DMS 273 treated with DMSO at 0.1 percent for 48 hours (cell line): ENCODE data around the gene MAPRE2.
"Not testable (repeated sequence)": the region's sequence is repeated elsewhere in the genome, so short reads cannot be mapped to it uniquely, and the experiment has no call there.

ENCODE experiments used
- DNase-seq: peaks from one replicate; lab custom pipeline; 2025; lab: John Stamatoyannopoulos, UW

Gene MAPRE2

DNA sequence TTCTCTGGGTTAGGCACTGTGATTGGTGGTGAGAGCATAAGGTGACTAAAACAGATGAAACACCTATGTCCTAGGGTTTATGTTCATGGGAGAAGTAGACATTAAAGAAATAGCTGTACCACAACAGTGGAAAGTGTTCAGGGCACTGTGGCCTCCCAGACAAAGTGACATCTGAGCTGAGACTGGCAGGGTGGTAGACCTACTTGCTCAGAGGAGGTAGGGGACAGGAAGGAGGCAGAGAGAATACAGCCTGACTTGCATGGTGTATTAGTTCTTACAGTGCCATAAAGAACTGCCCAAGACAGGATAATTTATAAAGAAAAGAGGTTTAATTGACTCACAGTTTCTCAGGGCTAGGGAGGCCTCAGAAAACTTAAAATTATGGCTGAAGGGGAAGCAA lies 82.6 kb downstream of the MAPRE2 start:
- no peak for DNase-seq

DNA sequence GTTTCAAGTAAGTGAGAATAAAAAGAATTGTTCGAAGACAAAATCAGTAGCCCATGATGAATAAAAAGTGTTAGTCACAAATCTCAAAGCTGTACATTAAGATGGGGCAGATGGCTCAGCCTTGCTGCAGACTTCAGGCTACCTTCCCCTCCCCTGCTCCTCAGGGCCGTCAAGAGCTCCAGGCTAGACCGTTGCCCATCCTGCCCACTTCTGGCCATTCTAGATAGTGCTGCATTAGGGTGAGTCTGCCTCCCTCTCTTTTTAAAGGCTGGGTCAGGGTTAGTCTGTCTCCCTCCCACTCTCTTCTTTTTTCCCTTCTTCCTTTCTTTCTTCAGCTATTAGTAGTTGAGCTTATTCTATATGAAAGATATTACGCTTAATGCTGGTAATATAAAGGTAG lies 86.0 kb downstream of the MAPRE2 start:
- no peak for DNase-seq

DNA sequence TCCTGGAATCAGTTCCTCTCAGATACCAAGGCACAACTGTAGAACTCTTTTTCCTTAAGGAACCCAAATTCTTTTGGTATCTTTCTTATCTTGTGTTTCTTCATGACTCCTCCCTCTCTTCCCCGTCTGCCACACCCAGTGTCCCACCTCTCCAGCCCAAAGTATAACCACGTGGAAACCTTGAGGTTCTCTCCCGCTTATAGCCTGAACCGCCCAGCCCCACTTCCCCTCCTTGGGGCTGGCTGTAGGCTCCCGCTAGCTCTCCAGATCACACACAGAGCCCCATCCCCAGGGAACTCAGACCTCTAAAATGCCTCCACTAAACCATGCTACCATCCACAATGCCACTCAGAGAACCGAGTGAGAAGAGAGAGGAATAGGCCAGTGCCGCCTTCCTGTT lies 87.5 kb downstream of the MAPRE2 start:
- no peak for DNase-seq

DNA sequence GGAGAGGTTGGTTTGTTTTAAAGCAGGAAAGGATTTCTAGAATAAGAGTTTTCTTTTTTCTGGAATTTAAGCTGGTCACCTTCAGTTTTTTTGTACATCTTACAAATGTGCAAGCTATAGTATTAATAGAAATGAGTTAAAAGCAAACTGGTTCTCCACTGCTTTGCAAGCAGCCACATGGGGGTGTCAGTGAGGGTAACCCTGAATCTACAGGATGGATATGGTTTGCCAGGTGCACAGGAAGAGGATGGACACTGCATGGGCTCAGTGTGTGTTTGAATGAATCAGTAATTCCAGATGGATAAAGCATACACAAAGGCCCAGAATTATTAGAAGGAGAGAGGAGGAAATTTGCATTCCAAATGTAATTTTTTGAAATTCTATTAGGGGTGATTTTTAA lies 89.0 kb downstream of the MAPRE2 start:
- DNase-seq, result no peak

DNA sequence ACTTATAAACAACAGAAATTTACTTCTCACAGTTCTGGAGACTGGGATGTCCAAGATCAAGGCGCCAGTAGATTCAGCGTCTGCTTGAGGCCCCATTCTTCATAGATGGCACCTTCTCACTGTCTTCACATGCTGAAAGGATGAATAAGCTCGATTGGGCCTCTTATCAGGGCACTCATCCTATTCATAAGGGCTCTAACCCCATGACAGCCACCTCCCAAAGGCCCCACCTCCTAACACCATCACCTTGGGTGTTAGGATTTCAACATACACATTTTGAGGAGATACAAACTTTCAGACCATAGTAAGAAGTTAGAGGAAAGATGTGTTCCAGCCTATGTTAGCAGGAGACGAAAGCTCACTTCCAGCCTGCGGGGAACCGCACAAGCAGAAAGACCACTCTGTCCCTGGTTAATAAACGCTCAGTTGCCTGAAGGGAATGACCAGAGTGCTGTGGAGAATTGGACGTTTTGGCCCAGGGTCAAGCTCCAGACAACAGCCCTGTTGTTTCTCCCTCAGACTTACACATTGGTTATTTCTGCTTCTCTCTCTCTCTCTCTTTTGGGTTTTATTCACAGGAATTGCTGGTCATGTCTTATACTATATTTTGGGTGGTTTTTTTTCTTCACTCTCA lies 90.3 kb downstream of the MAPRE2 start:
- no peak for DNase-seq

DNA sequence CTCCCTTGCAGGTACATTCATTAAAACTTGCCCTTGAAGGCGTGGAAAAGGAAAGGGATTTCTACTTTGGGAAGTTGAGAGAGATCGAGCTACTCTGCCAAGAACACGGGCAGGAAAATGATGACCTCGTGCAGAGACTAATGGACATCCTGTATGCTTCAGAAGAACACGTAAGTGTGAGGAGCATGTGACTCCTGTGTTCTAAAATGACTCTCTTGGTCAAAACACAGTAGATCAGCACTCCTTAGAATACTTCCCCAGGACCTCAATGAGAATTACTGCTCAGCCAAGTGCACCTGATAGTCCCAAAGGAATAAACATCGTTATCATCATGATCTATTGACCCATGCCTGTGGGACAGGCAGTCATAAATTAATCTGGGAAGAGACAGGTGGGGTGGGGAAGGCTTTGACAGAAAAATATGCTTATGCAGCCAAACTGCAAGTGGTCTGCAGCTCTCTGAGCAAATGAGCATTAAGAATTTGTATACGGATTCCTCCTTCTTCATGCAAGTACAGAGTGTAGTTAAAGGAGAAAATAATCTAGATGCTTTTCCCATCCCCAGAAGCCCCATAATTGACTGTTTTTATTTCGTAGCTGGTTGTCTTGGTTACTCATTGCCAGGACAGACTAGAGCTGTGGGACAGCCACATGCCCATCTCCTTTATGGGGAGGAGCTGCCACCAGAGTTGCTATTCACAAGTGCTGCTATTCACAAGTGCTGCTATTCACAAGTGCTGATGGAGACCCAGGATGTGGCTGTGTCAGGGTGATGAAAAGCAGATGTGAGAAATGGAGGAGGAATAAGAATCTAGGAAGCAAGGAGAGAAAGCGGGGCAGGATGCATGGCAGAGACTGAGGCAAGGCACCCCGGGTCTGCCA lies 91.0 kb downstream of the MAPRE2 start:
- DNase-seq, result no peak

DNA sequence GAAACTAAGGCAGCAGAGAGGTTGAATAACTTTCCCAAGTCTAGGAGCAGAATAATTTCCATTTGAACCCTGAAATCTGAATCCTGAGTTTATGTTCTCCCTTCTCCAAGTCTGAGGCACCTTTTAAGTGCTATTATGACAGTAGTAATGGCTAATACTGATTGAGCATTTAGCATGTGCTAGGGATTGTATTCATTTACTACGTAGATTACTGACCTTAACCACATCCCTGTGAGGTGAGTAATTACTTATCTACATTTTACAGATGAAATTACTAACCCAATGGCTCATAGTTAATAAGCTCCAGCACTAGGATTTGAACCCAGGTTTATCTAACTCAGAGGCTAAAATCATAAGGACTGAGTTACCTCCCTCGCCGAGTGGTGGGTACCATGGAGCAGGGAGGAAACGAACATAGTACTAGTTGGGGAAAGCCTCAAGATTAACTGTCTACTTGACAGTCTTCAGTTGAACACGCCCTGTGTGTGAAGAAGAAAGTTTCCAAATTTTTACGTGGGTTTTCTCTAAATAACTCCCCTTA lies 93.0 kb downstream of the MAPRE2 start:
- DNase-seq, result no peak

DNA sequence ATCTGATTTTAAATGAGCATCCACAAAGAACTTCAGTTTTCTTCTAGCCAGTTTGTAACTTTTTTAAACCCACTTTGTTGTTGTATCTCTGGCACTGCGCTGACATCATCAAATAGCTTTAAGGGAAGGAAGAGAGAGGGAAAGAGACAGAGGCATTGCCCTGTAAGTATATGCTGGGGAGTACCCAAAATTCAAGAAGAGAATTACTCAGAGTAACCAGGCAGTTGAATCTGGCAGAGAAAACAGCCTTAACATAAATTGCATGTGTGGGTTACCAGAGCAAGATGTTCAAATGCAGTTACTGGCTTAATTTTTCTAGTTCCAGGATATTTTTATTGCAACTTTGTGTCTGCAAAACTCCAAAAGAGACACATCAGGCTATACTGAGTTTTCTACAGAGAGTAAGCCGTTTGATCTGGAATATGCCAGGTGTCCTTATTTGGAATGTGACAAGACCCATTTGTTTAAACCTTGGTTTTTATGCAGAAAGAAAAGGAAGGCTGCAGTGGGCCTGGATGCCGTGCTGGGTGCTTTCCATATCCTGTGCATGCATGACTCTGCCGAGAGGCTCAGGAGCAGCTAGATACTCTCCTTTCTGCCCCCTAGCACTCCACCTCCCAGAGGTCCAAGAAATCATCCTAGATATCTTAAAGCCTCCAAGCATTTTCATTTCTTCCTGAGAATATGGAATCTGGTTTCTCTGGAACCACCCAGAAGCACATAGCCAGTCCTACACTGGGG lies 93.7 kb downstream of the MAPRE2 start:
- DNase-seq, result no peak

DNA sequence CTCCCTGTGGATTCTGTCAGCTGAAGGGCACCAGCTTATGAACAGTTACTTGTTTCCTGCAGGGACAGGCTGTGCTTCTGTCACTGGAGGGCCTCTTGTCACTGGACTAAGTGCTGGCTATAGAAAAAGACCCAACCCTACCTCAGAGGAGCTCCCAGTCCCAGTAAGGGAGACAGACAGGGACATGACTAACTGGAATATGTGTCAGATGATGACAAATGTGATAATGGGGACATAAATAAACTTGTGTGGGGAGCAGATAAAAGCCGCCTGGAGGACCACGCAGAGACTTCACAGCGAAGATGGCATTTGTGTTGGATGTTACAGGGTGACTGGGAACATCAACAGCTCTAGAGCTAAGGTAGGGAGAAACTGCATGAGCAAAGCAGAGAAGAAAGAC lies 95.0 kb downstream of the MAPRE2 start:
- no peak for DNase-seq

DNA sequence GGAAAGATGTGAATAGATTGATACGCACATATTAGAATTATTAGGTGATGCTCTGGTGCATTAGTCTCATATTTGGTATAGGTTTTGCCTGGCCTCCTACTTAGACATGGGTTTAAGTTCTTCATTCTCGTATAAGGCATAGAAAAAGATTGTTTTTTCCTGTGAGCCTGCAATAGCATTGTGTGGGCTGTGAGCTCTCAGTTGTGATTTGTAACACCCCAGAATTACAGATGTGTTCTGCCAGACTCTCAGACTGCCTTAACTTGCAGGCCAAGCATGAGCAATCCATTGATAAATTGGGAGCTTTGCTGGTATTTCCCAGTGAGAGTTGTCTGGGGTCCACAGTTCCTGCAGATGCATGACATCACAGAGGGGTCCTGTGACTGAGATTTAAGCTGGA lies 95.7 kb downstream of the MAPRE2 start:
- DNase-seq, result no peak

DNA sequence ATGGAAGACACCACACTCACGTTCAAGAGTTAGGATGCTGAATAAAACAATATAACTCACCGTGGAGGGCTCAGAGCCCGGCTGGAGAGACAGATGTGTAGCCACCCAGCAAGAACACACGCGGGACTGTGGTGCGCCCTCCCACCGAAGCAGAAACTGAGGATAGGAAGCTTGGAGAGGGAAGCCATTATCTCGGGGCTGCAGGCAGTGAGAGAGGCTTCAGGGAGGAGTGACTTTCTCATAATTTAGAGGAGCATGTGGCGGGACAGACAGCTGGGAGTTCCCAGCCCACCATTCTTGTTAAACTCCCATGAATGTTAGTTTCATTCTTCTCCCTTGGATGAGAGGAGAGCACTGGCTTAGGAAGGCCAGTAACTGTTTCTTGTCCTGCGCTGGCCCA lies 96.4 kb downstream of the MAPRE2 start:
- no peak for DNase-seq

DNA sequence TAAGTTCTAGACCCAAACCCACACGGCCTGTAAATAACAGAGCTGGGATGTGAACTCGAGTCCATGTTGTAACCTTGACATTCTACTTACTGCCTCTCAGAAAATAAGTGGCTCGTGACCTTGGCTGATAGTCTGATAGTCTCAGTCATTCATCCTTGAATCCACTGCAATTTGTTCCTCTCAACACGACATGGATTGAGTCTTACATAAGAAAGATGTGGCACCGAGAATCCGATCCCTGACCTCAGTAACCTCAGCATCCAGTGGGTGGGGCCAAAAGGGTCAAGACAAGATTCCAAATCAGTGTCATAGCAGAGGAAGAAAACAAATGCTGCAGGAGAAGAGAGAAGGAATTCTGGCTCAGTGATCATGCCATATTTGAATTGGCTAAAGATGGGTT lies 97.6 kb downstream of the MAPRE2 start:
- DNase-seq, result no peak

DNA sequence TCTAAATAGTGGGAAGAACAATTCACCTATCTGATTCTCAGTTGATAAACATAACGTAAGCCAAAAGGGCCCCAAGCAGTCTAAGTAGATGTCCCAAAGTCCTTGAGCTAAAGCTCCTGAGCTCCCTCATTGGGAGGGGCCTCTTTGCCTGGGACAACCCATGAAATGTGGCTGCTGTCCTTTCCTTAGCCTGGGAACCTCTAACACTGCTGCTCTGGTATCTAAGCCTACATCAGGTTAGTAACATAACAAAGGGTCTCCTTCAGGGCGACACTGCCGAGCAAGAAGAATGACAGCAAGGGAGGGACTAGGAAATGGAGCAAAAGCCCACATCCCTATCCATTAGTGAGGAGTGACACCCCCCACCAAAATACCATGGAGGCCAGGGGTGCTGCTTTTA lies 98.3 kb downstream of the MAPRE2 start:
- no peak for DNase-seq

DNA sequence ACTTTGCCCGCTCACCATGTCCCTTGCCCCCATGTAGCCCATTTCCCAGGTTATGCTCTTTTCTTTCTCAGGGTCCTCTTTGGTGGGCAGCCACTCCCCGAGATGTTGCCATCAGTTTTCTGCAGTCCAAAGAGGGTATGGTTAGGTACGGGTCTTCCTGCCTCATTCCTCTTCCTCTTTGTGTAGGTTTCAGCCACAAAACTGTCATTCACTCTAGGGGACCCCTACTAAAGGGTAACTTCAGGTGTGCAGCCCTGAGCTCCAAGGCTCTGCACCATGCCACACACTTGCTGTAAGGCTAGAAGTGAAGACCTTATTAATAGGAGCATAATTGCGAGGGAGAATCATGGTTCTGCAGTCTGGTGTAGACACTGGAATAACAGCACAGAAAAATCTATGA lies 99.9 kb downstream of the MAPRE2 start:
- no peak for DNase-seq

DNA sequence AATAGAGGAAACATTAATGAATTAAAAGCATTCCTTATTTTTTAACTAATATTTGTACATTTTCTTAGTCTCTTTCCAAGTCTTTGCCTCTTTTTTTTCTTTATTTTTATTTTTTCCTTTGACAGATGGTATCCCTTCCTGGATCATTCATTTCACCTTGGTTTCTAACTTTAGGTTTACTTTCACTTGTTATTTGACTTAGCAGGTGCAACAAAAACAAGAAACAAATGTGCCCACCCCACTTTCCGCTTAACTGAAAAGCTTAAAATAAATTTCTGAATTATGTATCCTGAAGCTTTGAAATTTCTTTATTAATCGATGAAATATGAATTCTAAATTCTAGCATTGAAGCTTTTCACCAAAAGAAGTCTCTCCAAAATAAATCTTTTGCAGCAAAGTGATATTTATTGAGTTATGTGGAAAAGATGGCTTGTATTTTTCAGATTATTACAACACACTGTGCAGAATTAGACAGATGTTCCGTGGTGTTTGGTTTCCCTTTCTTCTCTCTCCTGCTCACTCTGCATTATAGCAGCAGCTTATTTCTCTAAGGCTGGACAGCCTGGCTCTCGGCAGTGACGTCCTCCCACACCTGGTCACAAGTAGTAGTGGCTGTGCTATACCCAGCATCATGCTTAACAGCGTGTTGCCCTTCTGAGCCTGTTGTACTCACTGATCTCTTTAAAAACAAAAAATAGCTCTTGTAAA lies 100.5 kb downstream of the MAPRE2 start:
- no peak for DNase-seq

DNA sequence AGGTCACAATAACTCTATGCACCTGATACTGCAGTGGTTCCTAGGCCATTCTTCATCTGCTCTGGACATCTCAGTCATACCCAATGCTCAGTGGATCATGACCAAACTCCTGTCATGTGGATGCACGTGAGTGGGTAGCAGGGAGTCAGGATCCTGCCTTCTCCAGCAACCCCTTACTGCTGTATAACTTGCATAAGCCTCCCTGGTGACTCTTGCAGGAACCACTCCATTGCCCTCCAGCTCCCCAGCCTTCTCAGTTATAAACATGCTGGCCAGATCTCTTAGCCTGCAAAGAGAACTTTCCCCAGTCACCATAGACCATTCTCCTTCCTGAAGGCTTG lies 101.0 kb downstream of the MAPRE2 start:
- DNase-seq, result no peak

DNA sequence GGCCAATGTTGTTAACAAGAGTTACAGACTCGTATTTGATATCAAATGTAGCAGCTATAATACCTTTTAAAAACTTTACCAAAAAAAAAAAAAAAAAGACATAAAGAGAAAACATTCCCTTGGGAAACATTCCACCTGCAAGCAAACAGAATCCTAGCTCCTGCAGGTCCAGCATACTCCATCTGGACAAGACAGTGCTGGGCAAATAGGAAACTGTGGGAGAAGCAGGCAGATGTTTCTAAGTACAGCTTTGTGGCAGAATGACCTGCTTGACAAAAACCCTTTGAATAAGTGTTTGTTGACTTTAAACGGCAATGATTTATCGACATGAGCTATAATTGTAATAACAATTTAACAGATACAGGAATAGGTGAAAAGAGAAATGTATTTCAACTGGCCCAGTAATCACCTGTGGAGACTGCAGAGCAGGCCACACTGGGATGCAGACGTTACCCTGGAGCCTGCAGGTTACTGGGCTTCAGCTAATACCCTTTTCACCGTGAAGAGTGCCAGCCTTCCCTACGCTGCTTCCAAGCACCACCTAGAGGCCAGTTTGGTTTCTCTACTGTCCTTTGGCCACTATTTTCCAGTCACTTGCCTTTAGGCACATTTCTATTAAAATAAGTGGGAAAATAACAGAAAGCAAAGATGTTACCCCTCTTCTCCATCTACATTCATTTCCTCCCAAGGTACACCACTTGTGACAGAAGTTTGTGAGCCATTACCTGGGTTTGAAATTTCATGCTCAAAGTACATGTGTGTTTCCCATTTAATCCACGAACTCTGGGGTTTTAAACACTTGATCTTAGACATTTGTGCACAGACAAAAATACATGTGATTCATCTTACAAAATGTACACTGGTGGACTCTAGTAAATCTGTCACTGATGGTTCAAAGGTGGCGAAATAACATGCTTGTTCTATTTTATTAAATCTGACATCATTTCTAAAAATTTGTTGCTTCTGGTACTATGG lies 102.7 kb downstream of the MAPRE2 start:
- peak; percentile 16 for DNase-seq

DNA sequence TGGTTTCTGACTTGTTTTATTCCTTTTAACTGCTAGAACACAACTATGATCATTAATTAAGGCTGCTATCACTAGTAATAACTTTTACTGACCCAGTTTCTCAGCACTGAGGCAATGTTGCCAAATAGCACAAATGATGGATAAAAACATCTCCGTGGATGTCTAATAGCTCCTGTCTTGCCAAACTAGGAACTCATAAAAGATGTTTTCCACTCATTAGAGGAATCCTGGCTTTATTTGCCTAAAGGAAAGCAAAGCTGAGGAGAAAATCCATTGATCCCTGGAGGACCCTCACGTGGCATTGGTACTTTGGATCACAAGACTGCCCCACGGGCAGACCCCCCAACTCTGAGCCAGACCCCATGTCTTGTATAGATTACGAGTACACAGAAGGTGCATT lies 103.5 kb downstream of the MAPRE2 start:
- DNase-seq, result no peak

DNA sequence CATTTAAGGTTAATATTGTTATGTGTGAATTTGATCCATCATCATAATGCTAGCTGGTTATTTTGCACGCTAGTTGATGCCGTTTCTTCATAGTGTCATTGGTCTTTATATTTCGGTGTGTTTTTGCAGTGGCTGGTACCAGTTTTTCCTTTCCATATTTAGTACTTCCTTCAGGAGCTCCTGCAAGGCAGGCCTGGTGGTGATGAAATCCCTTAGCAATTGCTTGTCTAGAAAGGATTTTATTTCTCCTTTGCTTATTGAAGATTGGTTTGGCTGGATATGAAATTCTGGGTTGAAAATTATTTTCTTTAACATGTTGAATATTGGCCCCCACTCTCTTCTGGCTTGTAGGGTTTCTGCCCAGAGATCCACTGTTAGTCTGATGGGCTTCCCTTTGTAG lies 109.0 kb downstream of the MAPRE2 start:
- DNase-seq, result not testable (repeated sequence)

DNA sequence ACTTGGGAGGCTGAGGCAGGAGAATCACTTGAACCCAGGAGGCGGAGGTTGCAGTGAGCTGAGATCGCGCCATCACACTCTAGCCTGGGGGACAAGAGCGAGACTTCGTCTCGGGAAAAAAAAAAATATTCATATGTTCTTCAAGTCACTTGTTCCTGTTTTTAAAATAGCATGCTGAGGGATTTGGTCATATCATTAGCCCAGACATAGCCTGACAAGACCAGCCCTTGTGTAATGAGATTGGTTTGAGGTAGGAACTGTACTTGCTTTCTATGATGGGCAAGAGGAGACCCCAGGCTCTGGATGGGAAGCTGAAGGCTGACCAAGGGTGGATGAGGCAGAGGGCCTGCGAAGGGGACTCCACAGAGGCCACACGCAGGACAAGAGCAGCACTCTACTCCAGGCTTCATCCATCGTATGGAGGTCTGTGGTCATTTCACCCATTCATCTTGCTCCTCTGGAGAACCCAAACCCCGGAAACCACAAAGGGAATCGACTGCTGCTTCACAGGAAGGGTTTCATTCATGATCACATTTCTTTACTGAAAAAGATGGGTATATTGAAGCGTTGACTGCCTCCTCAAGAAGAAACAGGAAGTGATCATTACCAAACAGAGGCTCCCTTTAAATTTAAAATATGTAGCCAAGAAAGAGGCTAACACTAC lies 112.5 kb downstream of the MAPRE2 start:
- no peak for DNase-seq
